HG03196 (cell line): ENCODE results near the gene PRPF31.
"Not testable (repeated sequence)": the region's sequence is repeated elsewhere in the genome, so short reads cannot be mapped to it uniquely, and the experiment has no call there.

ENCODE experiments used
- ATAC-seq: cut with Tn5 transposase; IDR thresholded peaks from one replicate; pipeline ENCODE4 v1.9.1; 2021; ENCODE audit not compliant: unreplicated experiment

The PRPF31 gene

GRCh38 chr19:54160854-54161253 lies 45.3 kb downstream of the PRPF31 start:
- ATAC-seq: no peak

DNA sequence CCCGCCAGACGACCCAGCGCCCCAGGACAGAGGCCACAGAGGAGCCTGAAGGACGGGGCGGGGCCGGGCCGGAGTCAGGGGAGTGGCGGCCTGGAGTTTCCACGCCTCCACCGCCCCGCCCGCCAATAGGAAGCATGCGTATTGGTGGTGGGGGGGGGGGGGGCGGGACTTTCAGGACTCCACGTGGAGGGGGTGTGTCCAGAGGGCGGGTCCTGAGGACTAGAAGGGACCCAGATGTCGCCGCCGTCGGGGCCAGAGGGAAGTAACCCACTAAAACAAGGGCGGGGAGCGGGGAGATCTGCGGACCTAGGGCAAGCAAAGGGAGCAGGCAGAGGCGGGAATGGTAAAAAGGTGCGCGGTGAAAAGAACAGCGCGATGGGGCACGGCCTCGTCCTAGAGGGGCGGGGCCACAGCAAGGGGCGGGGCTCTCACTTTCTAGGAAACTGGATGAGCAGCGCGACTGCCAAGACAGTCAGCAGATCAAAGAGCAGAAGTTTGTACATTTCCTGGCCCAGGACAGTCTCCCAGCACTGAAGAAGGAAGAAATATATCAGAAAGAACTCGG lies 46.8 kb downstream of the PRPF31 start:
- ATAC-seq: no peak

- no peak for ATAC-seq
These were observed 47.3 kb downstream of the PRPF31 start for GRCh38 chr19:54162884-54163283.

- ATAC-seq: no peak
These were observed 49.0 kb downstream of the PRPF31 start for GRCh38 chr19:54164369-54165068.

- no peak for ATAC-seq
These were observed 49.7 kb downstream of the PRPF31 start for GRCh38 chr19:54165222-54165621.

GRCh38 chr19:54168174-54168917 lies 52.8 kb downstream of the PRPF31 start:
- no peak for ATAC-seq

- ATAC-seq: no peak
These were observed 53.7 kb downstream of the PRPF31 start for GRCh38 chr19:54169149-54169740.

DNA sequence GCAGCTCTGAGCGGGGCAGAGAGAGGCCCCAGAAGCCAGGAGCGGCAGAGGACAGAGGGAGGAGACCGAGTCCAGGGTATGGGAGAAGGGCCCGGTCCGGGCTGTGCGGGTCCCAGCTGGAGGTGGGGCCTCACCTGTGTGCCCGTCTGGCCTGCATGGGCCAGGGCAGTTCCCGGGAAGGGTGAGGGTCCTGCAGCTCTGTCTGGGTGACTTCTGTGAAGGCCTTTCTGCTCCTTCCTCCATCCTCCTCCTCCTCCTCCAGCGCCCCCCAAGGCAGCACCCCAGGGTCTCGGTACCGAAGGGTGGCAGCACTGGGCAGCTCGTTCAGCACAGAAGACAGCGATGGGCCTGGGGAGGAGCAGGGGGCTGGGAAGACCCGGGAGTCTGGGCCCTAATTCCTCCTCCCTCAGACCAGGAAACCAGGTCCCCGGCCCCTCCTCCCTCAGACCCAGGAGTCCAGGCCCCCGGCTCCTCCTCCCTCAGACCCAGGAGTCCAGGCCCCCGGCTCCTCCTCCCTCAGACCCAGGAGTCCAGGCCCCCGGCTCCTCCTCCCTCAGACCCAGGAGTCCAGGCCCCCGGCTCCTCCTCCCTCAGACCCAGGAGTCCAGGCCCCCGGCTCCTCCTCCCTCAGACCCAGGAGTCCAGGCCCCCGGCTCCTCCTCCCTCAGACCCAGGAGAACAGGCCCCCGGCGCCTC lies 56.3 kb downstream of the PRPF31 start:
- not testable (repeated sequence) for ATAC-seq

DNA sequence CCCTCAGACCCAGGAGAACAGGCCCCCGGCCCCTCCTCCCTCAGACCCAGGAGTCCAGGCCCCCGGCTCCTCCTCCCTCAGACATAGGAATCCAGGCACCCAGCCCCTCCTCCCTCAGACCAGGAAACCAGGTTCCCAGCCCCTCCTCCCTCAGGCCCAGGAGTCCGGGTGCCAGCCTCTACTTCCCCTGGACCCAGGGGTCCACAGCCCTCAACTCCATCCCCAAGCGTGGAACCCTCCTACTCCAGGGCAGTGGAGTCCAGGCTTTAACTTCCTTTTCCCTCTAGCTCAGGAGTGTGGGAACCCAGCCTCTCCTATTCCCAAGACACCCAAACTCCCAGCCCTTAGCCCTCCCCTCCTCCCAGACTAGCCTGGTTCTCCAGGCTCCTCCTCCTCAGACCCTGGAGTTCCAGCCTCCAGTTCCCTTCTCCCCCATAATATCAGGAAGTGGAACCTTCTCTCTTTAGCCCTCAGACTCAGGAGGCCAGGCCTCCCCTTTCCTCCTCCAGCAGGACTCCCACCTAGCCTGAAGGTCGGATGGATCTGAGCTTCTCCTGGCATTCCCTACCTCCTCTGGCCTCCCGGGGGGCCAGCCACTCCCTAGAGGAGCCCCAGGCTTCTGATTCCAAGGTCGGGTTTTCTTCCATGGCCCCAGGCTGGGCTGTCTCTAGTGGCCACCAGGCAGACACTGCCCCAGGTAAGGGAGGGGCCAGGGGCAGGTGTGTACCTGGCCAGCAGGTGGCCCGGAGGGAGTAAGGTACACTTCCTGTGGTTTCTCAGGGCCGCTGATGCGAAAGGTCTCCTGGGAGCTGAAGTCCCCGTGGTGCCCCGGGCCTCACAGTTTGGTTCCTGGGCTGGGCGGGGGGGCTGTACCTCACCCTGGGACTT lies 57.2 kb downstream of the PRPF31 start, which contains the start of gene TMC4:
TMC4 (minus strand) TSS at position 690 of the 888 bp plus-strand sequence; CDS start at position 647, 43 bp downstream.
- no peak for ATAC-seq

- no peak for ATAC-seq
These were observed 57.8 kb downstream of the PRPF31 start for GRCh38 chr19:54173359-54173699.

DNA sequence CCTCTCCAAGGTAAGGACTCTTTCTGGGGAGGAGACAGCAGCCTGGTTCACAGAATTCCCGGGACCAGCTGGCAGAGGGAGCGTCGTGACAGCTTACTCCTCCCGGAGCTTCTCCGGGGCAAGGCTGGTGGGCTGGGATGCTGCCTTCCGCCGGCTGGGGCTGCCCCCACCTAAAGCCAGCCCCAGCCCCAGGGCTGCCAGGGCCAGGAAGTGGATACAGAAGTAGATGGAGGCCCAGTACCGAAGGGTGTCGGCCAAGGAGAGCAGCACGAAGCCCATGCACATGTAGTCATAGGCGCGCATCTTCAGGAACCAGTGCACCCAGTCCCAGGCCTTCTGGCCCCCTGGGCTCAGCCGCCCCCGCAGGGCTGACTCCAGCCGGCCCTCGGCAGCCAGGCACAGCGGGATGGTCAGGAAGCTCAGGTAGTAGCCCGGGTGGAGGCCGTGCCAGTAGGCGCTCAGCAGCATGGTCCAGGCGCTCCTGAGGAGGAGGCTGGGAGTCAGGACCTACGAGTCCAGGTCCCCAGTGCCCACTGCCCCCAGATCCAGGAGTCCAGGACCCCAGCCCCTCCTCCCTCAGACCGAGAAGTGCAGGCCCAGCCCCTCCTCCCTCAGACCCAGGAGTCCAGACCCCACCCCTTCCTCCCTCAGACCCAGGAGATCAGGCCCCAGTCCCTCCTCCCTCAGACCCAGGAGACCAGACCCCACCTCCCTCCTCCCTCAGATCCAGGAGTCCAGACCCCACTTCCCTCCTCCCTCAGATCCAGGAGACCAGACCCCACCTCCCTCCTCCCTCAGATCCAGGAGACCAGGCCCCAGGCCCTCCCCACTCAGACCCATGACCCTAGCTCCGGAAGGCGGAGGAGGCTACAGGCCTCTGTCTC lies 58.6 kb downstream of the PRPF31 start:
- ATAC-seq: no peak

DNA sequence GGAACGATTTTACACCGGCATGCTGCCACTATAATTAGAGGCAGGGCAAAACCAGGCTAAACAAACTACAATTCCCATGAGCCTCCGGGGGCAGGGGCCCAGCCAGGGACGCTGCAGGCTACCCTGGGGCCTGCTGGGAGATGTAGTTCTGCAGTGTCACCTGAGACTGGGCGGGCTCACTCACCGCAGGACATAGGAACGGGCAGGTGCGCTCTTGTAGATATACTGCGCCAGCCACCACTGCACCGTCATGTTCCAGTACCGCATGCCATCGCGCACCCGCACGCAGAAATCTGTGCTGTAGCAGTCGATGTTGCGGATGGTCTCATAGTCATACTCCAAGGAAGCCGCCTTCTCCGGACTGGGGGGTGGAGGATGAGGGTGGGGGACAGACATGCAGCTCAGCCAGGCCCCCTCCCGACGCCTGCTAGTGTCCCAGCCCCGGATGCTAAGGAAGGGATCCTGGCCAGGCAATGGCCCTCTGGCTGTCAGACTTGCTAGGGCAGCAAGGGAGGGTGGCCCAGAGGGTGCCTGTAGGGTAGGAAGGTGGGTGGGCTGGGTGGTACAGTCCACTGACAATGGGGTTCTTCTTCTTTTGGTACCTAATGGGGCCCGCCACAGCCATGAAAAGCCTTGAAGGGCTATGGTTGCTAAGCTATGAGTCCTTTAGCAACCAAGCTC lies 63.2 kb downstream of the PRPF31 start:
- no peak for ATAC-seq

GRCh38 chr19:54179262-54179852 lies 63.8 kb downstream of the PRPF31 start:
- no peak for ATAC-seq

DNA sequence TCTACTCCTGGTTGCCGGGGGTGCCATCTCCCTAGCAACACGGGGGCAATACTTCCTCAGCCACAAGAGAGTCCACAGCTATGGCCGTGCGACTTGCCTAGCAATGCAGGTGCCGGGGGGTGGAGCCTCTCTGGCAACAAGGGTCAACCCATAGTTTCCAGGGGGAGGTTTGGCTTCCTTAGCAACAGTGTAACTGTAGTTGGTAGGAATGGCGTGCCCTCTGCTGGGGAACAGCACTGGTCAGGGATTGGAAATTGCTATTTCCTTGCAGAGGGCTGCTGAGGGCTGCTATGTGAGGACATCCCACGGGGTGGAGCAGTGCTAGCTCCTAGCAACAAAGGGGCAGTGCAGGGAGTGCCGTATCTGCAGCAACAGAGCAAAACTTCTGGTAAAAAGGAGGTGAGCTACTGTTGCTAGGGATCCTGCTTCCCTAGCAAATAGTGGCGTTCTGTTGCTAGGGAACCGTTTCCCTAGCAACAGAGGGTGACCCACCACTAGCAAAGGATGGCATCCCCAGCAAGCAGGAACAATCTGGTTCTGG lies 64.4 kb downstream of the PRPF31 start:
- no peak for ATAC-seq

DNA sequence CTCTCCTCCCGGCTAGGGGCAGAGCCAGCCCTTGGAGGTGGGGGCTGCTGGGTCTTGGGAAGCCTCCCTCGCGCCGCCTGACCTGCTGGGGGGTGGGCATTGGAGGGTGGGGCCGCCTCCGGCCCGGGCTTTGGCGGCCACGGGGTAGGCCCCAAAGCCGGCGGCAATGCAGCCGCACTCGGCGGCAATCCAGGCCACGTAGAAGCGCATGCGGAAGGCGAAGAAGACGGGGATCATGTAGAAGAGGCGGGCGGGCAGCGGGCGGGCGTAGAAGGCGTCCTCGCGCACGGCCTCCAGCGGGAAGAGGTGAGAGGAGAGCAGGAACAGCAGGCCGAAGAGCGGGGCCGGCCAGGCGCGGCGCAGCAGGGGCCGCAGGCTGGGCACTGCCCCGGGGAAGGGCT lies 65.1 kb downstream of the PRPF31 start:
- ATAC-seq: no peak
